NCI-H2081 treated with DMSO at 0.1 percent for 48 hours (cell line): ENCODE measurements around the gene WDR20.

Source experiments
- DNase-seq: peaks from one replicate; lab custom pipeline; 2025; lab: John Stamatoyannopoulos, UW

The WDR20 gene

GRCh38 chr14:102197317-102197853, 57.7 kb downstream of the WDR20 start:
- DNase-seq = no peak

DNA sequence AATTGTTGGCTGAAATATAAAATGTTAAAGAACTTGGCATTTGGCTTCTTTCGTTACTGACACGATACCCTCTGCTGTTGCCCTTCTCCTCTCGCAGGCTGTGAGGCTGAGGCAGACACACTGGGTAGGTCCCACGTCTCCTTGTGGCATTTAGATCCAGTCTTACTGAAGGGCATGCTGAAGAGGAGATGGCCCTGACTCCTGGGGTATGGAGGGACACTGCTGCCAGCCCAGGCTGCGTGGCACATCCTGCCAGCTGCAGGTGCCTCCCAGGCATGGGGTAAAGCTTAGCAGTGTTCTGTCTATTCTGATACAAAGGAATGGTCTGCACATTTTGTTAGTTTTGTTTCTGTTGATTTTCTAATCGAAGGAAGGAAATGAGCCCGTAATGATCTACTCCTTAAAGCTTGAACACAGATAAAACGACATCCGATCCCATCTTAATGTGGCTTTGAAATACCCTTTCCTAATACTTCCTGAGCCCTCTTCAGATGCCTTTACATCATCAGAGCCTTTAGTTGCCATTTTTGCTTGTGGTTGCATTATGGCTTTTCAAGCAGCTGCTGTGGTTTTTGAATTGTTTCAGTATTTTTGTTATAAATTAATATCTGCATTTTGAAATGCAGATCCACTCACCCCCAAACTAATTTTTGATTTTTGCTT, 61.1 kb downstream of the WDR20 start:
- no peak for DNase-seq

DNA sequence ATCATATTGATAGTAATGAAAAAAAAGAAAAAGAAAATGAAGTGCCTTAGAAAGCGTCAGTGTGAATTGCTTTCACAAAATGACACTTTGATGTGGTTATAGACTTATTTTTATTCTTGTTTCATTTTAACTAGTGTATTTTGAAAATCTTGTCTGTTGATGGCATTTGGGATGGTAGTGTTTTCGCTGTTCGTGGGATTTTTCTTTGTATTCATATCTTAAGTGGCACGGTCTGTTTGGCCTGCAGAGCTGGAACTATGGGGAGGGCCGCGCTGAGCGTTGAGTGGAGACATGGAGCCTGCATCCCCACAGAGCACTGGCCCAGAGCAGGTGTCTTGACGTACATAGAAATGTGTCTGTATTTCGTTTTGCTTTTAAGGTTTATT, 61.6 kb downstream of the WDR20 start:
- no peak for DNase-seq

DNA sequence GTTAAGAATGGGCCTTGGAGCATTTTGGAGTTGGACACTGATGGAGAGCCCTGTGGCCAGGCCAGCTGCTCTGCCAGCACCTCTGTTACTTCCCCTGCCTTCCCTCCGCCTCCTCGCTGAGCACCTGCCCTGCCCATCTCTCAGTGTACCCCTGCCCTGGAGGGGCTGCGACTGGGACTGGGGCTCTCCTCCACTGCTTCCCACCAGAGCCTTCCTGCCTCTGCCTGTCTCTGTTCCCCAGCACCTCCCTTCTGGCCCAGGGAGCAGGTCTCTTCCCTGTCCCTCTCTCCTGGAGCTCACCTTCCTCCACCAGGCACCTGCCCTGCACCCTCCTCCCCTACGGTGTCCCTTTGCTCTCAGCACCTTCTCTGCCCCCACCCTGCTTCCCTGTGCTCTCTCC, 62.1 kb downstream of the WDR20 start:
- no peak for DNase-seq

- DNase-seq = no peak
Observed at GRCh38 chr14:102202944-102203343, 63.2 kb downstream of the WDR20 start.

- no peak for DNase-seq
Observed at GRCh38 chr14:102203382-102203781, 63.7 kb downstream of the WDR20 start.

- DNase-seq = no peak
Observed at GRCh38 chr14:102205560-102205959, 65.9 kb downstream of the WDR20 start.

DNA sequence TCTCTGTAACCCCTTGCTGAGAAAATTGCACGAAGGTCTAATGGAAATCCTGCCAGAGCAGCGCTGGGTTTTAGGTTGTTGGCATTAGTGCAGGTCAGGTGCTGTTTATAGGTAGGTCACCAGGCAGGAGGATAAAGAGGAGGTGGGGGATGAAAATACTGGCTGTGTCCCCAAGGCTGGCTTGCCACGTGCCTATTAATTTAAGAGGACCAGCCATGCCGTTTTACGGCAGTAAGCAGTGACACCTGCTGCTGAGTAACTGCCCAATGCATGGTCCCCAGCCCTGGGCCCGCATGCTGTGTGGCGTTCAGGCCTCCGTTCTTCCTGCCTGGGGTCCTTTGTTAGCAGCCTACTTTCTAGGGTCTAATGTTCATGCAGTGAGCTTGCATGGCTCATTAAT, 67.2 kb downstream of the WDR20 start:
- DNase-seq = no peak

DNA sequence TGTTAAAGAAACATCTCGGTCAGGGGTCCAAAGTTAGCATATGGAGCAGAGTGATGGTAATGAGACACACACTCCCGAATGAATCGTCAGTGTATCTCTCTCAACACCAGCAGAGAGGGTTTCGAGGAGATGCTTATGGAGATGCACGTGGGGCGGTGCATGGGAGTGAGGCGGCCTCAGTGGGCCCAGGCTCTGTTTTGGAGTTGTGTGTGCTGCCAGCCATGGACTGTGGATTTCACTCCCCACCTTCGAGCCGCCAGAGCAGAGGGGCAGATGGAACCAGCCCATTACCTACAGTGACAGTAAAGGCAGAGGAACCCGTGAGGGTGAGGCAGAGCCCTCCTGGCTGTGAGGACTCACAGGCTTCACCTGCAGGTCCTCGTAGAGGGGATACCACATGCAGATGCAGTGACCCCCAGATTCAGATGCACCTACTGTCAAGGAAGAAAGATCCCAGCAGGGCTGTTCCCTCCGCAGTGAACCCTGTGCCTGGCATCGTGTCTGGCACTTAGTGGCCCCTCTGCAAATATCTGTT, 68.2 kb downstream of the WDR20 start:
- no peak for DNase-seq

GRCh38 chr14:102208741-102209140, 69.0 kb downstream of the WDR20 start:
- no peak for DNase-seq

DNA sequence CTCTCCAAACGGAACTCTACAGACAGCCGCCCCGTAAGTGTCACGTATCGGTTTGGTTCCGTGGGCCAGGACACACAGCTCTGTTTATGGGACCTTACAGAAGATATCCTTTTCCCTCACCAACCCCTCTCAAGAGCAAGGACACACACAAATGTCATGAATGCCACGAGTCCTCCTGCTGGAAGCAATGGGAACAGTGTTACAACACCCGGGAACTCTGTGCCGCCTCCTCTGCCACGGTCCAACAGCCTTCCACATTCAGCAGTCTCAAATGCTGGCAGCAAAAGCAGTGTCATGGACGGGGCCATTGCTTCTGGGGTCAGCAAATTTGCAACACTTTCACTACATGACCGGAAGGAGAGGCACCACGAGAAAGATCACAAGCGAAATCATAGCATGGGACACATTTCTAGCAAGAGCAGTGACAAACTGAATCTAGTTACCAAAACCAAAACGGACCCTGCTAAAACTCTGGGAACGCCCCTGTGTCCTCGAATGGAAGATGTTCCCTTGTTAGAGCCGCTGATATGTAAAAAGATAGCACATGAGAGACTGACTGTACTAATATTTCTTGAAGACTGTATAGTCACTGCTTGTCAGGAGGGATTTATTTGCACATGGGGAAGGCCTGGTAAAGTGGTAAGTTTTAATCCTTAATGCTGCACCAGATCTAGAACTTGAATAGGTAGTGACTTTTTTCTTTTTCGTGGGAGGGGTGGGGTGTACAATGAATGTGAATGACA, 69.7 kb downstream of the WDR20 start:
- no peak for DNase-seq

DNA sequence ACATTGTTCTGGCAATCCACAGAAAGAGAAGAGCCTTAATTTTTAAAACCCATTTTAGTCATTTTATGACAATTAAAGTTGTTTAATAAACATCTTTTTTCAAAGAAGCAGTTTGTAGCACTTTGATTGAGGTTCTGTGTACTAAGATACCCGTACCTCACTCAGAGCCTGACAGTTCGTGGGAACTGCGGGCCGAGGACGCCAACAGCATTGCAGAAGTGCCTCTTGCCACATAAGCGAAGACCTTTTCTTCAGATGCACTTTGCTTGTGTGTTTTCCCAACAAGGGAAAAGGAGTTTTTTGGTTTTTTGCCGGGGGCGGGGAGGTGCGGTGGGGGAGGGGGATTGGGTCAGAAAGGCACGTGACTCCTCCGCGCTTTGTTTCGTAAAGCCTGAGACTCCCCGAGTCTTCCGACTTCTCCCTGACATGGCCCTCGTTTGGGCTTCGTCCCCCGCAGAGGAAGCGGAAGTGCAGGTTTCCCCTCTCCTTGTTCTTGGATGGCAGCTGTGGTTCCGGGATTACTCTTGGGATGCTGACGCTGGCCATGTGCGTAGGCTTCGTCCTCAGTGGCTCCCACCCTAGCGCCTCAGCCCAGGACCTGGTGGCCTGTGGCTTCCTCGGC, 70.8 kb downstream of the WDR20 start:
- no peak for DNase-seq

DNA sequence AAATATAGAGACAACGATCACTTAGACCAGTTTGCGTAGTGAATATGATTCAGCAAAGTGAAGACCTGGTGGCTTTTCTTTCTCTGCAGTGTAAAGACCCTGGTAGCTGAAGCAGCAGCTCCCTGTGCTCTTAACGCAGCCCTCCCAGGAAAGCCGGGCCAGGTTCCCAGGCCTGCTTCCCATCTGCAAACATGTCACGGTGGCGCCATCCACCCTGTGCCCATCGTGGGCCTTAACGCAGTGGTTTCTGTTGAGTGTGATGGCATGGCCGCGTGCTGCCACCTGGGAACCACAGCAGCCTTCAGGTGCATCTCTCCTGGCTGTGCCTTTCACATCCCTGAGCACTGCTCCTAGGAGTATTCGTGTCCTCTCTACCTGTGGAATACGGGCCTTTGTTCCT, 71.5 kb downstream of the WDR20 start:
- DNase-seq = no peak

DNA sequence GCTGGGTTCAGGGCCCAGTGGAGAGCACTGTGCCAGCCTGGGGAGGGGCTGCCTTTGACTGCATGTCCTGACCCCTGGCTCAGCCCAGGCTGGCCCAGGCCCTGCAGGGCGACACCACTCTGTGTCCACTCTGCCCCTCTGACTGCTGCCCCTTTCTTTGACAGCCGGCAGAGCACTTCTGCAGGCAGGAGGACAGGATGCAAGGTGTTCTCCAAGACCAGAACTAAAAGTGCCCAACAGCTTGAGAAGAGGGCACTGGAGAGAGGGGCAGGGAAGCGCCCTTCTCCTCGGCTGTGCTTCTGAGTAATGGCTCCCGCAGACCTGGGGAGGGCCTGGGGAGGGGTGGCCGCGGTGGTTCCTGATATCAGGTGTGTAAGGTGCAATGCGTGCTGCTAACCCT, 72.7 kb downstream of the WDR20 start:
- DNase-seq = no peak

- DNase-seq = no peak
Observed at GRCh38 chr14:102212845-102213244, 73.1 kb downstream of the WDR20 start.

- no peak for DNase-seq
Observed at GRCh38 chr14:102213470-102213869, 73.8 kb downstream of the WDR20 start.

- no peak for DNase-seq
Observed at GRCh38 chr14:102213984-102214658, 74.4 kb downstream of the WDR20 start.

GRCh38 chr14:102215071-102215470, 75.4 kb downstream of the WDR20 start:
- no peak for DNase-seq

DNA sequence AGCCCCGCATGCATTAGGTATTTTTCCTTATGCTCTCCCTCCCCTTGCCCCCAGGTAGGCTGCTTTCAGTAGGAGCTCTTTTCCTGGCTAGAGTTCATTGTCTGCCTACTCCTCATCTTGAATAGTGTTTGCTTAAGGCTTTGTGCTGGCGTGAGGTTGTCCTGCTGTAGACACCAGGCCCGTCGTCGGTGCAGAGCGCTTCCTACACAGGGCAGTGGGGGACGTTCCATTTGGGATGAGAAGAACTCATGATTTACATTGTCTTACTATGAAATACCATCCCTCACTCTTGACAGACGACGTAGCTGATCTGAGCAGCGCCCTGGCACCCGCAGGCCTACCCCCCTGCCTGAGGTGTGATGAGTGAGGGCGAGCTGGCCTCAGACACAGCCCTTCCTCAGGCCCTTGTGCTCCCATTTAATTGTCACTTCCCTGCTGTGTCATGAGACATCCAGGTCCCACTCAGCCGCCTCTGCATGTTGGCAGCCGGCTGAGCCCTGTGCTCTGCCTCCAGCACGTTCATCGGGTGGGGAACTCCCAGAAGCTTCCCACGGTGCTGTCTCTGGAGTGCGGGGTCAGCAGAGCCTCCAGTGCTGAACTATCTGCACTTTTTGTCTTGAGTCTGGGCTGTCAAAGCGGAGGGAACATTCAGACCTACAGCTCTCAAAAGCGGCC, 76.0 kb downstream of the WDR20 start:
- no peak for DNase-seq

GRCh38 chr14:102217399-102217798, 77.7 kb downstream of the WDR20 start:
- DNase-seq = no peak

- no peak for DNase-seq
Observed at GRCh38 chr14:102217987-102218421, 78.3 kb downstream of the WDR20 start.

GRCh38 chr14:102218688-102219087, 79.0 kb downstream of the WDR20 start:
- DNase-seq = no peak
